Activated T-cell treated with anti-CD3 and anti-CD28 coated beads for 1 hour (primary cell): Measurements from ENCODE around the gene ABCC11.
"Not testable (repeated sequence)": the region's sequence is repeated elsewhere in the genome, so short reads cannot be mapped to it uniquely, and the experiment has no call there.

ENCODE experiments used
- DNase-seq: peaks from one replicate; pipeline ENCODE4 v3.0.0-alpha.2; 2020; ENCODE audit warnings: low read depth

The ABCC11 gene

GRCh38 chr16:48246066-48246465 lies 1.3 kb downstream of the ABCC11 start:
- no peak for DNase-seq

GRCh38 chr16:48244863-48245195 lies 2.5 kb downstream of the ABCC11 start:
- DNase-seq, result no peak

GRCh38 chr16:48244080-48244862 lies 3.1 kb downstream of the ABCC11 start, which contains the start of gene LONP2:
LONP2 (plus strand) TSS chr16:48244300; CDS start chr16:48244389, 89 bp downstream.
- DNase-seq, result peak; percentile 82

- not testable (repeated sequence) for DNase-seq
Measured at GRCh38 chr16:48240147-48240546, 7.2 kb downstream of the ABCC11 start.

GRCh38 chr16:48236286-48236685 lies 11.1 kb downstream of the ABCC11 start:
- no peak for DNase-seq

- DNase-seq, result no peak
Measured at GRCh38 chr16:48235556-48236136, 11.7 kb downstream of the ABCC11 start.

- DNase-seq, result no peak
Measured at GRCh38 chr16:48235058-48235555, 12.2 kb downstream of the ABCC11 start.

GRCh38 chr16:48234630-48235029 lies 12.7 kb downstream of the ABCC11 start:
- DNase-seq, result no peak

- no peak for DNase-seq
Measured at GRCh38 chr16:48232493-48233040, 14.8 kb downstream of the ABCC11 start.

- DNase-seq, result no peak
Measured at GRCh38 chr16:48231727-48232492, 15.4 kb downstream of the ABCC11 start.

- no peak for DNase-seq
Measured at GRCh38 chr16:48225456-48225855, 21.9 kb downstream of the ABCC11 start.

- DNase-seq, result no peak
Measured at GRCh38 chr16:48223490-48223889, 23.8 kb downstream of the ABCC11 start.

- DNase-seq, result no peak
Measured at GRCh38 chr16:48220891-48221290, 26.4 kb downstream of the ABCC11 start.

- DNase-seq, result no peak
Measured at GRCh38 chr16:48218473-48218872, 28.9 kb downstream of the ABCC11 start.

GRCh38 chr16:48217708-48218107 lies 29.6 kb downstream of the ABCC11 start:
- DNase-seq, result no peak

- DNase-seq, result no peak
Measured at GRCh38 chr16:48215738-48216137, 31.6 kb downstream of the ABCC11 start.

GRCh38 chr16:48212033-48212432 lies 35.3 kb downstream of the ABCC11 start:
- no peak for DNase-seq

- no peak for DNase-seq
Measured at GRCh38 chr16:48210747-48211146, 36.6 kb downstream of the ABCC11 start.

- no peak for DNase-seq
Measured at GRCh38 chr16:48206594-48207242, 40.6 kb downstream of the ABCC11 start.

- DNase-seq, result no peak
Measured at GRCh38 chr16:48204825-48205151, 42.6 kb downstream of the ABCC11 start.

- no peak for DNase-seq
Measured at GRCh38 chr16:48203974-48204824, 43.1 kb downstream of the ABCC11 start.
